Right lung (tissue), 5 donors: Measurements from ENCODE around the gene WDR72. TPM values are rescaled to one million over a fixed set of nuclear protein-coding genes. Genes with fewer than 3 reads are reported as not detected.
A peak's percentile ranks its signal among the peaks of the same experiment; 100 is the strongest.
"Not testable (repeated sequence)": the region's sequence is repeated elsewhere in the genome, so short reads cannot be mapped to it uniquely, and the experiment has no call there.

ENCODE experiments used
- DNase-seq, 2 donors: peaks; one replicate each; pipeline ENCODE4 v3.0.0-alpha.2; 2013
- polyA plus RNA-seq, 5 donors: library from polyadenylated mRNA; unstranded; fragments of 120-200 nt; gene quantifications; one replicate each; pipeline versions ENCODE4 v1.2.1 to v1.2.3, GENCODE V29; 2013; ENCODE audit warnings: inconsistent platforms in 1 of 5, low replicate concordance in 1 of 5; ENCODE audit not compliant: insufficient read length in 5 of 5, insufficient read depth in 1 of 5

The WDR72 gene
- polyA plus RNA-seq, 5 donors = 2.5 to 5.3 (median 3.6) TPM

DNA sequence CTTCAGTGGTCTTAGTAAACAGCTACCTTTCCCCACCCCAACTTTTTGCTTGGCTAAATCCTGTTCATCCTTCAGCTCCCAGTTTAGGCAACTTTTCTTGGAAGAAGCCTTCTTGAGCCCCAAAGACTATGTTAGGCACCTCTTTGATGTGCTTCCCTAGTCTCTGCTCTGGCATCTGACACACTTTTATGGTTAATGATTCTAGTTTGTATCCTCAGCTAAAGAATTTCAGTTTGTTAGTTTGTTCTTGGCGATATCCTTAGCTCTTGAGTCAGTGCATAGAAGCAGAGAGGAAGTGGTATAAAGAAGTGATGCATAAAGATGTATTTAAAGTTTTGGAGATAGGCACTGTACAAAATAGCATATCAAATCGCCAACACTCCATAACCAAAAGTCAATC lies 168.4 kb downstream of the WDR72 start:
- no peak for DNase-seq

DNA sequence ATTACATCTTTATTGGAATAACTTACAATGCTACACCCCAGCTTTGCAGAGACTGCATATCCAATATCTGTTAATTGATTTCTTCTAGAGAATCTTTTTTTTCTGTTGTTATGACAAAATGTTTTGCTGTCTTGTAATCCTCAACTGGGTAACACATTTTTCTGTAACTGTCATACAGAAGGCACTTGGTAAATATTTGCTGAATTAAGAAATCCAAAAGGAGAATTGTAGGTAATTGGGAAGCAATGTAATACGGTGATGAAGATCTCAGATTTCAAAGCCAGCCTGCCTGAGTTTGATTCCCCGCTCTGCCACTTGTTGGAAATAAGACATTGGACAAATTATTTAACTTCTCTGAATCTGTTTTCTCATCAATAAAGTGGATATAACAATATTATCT lies 169.1 kb downstream of the WDR72 start:
- no peak for DNase-seq

DNA sequence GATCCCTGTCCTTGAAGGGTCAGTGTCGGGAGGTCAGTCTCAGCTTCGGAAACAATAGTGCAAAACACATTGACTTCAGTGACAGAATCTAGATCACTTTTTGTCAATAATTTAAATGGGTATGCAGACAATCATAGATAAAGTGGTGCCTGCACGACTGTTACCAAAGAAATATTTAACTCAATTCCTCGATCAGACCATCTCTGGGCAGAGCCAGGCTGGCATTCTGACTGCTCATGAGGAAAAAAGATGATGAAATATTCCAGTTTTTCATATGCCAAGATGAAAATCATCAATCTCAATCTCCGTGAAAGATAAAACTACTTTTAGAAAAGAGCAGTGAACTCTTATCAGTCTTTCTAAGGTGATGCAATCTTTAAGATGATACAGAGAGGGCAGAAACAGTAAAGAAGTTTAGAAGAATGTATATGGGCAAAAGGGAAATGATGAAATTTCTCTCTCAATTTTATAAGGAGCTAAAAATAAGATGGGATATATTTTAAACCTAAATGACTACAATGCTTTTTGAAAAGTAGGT lies 169.9 kb downstream of the WDR72 start:
- DNase-seq = no peak

DNA sequence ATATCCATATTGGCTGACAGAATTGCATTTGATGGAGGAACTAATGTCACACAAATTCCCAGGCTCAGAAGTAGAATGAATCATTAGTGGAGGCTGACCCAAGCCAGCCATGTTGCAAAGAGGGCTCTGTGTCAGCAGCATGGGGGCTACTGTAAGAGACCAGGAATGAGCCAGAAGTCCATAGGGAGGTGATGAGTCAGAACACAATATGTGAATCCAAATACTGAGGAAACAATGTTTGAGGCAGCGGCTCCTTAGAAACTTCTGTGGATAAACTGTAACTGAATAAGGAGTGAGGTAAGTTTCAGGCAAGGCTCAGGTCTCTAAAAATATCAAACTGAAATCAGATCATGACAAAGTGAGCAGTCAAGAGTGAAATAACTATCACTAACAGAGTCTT lies 170.7 kb downstream of the WDR72 start:
- no peak for DNase-seq

DNA sequence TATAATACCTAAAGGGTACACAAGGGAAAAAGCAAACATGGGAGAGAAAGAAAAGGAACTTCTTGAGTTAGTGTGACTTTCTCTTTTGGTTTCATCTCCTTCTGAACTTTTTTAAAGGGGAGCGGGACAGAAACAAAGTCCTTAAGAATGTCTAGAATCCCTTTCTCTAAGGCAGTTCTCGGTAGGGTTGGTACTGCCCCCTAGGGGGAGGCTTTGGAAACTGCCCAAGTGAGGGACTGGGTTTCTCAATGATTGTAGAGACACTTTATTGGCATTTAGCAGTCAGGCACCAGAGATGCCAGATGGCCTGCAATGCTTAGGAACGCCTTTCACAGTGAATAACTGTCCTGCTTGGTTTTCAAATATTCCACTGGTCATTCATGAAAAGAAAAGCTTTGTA lies 172.7 kb downstream of the WDR72 start:
- DNase-seq = peak in 1 of 2 donors; percentile 1

DNA sequence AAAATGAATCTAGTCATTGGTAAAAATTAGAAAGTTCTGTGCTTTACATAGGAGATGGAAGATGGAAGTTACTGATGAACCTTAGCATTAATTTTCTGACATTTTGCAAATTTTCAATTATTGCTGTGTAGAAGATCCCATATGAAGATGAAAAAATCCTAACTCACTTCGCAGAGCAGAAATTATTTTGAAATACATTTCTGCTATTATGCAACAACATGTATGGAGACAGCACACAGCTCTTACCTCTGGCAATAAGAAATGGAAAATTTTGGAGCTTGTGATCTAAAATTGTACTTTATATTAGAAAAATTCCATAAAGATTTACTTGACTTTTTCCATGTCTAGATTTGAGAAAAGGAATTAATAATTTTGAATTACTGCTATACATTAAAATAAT lies 177.9 kb downstream of the WDR72 start:
- no peak for DNase-seq

DNA sequence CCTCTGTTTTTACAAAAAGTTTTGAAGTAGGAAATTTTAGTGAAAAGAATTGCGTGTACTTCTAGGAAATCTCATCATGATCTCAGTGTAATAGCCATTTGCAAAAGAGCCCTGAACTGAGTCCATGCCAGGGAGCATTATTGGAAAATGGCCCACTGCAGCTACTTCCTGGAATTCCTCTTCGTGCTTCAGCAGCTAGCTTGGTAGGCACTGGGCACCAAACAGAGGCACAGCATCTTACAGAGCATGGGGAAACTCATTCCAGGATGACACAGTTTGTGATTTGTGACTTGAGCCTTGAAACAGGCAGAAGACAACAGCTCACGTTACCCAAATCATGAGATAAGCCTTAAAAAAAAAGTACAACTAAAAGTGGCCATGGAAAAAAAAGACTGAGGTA lies 179.1 kb downstream of the WDR72 start:
- peak in 1 of 2 donors; percentile 3 for DNase-seq

DNA sequence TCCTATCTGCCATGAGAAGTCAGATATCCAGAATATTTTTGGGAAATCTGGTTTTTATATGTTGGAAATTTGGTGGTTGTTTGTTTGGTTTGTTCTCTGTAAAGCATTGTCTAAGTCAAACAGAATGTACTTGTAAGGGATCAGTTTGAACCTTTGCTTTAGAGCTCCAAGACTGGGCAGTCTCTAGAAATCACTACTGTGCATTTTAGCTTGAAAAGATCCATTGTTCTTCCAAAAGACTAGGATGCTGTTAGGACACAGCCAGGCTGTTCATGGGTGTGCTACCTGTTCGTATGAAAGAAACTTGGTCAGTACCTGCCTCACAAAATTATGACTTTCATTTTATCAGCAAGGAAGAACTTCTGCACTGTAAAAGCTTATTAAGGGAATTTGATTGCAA lies 182.6 kb downstream of the WDR72 start:
- no peak for DNase-seq

DNA sequence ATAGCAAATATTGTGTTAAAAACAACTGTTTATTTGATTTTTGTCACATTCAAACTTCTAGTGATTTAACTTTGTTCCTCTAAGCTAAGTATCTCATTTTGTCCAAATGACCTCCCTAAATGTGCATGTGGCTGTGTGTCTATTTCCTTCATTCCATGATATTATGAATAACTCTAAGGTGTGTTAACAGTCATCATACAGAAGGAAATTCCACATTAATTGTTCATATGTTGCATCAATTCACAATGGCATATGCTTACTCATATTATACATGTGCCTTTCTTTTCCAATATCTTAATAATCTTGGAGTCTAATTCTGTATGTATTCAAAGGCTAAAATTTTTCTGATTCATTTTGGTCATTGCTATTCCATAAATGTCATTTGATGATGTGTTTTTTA lies 186.4 kb downstream of the WDR72 start:
- DNase-seq = no peak

DNA sequence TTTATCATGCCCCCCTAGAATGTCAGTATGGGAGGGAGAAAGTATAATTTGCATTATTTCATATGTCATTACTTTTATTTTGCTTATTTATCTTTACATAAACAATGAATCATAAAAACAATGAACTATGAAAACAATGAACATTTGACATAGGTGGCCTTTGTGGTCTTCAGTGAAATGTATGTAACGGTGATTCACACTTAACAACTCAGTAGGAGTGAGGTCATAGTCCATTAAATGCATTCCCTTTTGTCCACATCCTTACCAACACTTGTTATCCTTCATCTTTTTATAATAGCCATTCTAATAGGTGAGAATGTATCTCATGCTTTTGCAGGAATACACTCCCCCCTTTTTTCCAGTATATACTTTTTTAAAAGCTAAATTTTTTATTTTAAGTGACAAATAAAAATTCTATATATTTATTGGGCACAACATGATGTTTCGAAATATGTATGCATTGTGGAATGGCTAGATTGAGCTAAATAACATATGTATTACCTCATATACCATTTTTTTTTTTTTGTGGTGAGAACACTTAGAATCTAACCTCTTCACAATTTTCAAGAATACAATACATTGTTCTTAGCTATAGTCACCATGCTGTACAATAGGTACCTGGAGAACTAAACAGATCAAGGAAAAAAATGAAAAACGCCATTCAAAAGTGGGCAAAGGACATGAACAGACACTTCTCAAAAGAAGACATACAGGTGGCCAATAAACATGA lies 189.5 kb downstream of the WDR72 start:
- no peak for DNase-seq

DNA sequence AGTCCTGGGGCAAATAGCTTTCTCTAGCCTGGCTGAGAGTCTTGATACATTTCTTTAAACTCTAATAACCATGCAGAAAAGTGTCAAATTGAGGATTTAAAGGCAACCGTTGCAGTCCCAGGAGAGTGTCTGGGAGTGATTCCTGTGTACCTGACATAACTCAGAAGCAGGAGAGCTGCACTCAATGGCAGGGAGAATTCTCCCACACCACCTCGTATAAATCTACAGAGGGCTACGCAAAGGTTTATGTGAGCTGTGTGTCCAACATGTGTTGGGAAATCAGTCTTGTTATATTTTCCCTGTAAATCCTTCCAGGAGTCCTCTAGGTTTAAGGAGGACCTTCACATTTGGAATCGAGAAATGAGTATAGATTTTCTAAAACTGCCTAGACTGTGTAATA lies 192.6 kb downstream of the WDR72 start:
- no peak for DNase-seq

DNA sequence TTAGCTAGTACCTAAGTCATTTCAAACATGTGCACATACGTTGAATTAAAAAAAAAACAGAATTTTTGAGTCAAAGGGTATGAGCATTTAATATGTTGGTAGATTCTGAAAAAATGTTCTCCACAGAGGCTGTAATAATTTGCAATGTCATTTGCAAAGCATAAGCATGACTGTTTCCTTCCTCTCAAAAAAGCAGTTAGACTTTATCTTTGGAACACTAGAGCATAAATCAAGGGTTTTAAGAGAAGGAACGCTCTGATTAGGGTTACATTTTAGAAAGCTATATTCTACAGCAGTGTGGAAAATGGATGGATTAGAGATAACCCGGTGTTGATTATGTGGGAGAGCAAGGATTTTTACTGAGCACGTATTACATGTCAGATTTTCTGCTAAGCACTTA lies 193.7 kb downstream of the WDR72 start:
- DNase-seq = no peak

DNA sequence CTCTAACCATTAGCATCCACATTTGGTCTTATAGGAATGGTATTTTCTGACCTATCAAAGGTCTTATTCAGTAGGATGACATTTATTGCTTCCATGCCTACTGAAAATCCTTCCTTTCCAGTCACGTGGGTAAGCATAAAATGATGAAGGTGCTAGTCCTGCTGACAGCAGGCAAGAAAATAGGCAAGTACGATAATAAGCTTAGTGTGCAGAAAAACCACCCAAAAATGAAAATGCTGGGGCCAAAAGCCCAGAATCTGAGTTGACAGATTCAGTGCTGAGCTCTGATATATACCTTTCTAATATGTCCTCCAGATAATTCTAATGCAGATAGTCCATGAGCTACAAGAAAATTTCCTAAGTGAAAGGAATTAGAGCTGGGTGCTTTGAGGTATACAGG lies 194.8 kb downstream of the WDR72 start:
- DNase-seq = no peak

DNA sequence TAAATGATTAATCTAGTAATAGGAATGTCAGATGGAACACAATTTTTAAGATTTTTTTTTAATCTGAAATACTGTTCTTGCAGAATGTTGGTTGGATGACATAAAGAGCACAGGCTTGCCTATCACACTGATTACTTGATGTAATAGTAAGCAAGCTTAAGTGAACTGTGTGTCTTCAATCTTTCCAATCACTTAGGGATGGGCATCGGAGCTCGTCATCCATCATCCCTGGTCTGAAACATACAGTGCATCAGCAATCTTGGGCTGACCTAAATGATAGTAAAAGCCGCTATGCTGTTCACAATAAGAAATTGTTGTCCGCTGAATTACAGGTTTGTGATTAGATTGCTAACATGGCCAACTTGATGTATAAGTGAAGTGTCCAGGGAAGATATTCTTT lies 195.8 kb downstream of the WDR72 start:
- DNase-seq = no peak

DNA sequence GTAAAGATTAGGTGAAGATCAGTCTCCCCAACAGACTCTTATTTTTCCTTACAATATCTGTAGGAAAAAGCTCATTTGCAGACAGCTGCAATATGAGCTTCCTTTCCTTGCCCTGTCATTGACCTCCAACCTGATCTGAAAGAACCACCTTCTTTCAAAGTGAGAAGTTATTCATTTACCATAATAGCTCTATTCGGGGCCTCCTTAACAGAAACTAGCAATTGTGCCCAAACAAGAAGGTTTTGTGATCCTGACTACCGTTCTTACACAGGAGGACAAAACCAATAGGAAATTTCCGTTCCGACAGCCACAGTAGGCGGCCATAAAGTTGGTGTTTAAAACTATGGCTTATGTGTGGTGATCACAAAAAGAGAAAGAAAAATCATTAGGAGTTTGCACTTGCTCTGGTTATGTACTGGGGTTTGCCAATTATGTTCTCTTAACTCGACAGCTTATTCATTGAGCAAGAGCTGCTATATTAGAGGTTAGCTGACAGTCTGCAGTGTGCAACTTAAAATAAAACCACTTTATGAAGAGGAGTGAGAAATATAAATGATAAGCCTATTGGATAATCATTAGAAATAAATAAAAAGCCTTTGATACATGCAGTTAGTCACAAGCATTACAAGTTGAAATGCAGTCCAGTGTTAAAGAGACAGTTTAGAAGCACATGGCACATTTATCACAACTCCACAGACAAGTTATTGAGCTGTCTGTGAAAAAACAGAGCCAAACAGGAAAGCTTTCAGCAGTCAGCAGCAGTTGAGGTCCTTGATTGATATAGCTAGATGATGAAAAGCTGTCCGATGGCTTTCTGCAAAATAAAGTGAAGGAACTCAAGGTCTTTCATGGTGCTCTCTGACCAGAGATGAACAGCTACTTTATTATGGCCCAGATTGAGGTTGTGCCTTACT lies 199.8 kb downstream of the WDR72 start:
- DNase-seq = peak; percentile 7 to 16

DNA sequence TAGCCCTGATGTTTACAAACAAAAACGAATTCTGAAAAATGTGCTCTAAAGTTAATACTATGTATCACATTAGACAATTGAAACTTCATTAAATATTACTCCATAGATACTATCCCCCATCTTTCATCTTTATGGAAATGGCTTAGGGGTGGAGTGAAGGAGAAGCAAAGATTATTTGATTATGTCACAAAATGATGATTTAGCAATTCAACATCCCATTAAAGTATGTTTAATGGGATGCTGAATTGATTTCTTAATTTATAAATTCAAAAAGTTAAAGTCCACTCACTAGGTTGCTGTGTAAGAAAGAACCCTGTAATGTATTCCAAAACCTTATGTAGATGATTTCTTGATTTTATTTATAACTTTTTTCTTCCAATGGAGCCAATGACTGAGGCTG lies 201.1 kb downstream of the WDR72 start:
- no peak for DNase-seq

DNA sequence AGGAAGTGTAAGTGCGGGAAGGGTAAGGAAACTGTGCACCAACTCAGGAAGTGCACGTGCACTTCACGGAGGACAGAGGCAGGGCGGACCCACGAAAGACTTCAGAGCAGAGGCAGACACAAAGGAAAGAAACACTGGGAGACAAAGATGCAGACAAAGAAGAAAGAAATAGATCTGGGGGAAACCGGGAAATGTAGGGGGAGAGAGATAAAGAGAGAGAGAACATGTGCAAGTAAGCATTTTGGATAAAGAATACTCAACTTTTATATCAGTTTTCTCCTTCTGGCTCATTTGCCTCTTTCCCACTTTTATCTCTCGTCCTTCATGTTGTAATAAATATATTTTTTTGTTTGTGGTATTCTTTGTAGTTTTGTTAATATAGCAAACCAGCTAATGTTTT lies 204.2 kb downstream of the WDR72 start:
- no peak for DNase-seq

DNA sequence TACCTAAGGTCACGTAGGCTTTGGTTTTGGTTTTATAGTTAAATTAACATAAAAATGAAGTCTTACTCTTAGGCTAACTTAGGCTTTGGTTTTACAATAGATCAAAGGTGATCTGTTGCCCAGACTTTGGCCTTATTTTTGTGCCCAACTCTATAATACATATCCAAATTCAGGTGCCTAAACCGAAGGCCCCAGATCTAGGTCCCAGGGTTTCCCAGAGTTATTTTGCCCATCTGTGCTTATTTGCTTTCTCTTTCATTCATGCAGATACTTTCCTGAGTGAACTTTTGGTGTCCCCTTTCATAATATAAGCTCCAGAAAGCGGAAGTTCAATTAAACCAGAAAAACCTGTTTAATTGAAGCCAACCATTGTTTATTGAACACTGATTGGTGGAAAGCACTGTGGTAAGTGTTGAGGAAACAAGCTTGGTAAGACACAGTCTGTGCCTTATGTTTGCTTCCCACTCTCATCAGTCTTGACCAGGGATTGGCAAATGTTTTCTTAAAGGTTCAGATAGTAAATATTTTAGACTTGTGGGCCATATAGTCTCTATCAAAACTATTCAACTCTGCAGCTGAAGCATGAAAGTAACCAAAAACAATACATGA lies 209.7 kb downstream of the WDR72 start:
- peak in 1 of 2 donors; percentile 6 for DNase-seq

DNA sequence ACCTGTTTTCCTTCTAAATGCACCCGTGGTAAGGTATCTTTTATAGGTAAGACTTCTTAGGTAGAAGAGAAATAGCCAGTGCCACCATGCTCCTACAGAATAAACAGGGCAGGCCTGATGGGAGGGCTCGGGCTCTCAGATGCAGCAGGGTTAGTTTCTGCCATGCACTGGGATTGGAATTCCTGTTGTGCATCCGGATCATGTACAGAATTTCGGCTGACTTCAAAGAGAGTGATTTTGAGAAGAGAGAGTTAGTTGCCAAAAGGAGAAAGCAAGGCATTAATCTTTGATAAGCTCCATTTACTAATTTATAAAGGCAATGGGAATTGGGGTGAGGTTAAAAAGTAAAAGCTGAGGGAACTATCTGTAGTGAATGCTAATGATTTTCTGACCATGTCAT lies 211.2 kb downstream of the WDR72 start:
- no peak for DNase-seq

DNA sequence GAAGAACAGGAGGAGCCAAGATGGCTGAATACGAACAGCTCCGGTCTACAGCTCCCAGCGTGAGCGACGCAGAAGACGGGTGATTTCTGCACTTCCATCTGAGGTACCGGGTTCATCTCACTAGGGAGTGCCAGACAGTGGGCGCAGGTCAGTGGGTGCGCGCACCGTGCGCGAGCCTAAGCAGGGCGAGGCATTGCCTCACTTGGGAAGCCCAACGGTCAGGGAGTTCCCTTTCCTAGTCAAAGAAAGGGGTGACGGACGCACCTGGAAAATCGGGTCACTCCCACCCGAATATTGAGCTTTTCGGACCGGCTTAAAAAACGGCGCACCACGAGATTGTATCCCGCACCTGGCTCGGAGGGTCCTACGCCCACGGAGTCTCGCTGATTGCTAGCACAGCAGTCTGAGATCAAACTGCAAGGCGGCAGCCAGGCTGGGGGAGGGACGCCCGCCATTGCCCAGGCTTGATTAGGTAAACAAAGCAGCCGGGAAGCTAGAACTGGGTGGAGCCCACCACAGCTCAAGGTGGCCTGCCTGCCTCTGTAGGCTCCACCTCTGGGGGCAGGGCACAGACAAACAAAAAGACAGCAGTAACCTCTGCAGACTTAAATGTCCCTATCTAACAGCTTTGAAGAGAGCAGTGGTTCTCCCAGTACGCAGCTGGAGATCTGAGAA lies 218.7 kb downstream of the WDR72 start:
- DNase-seq = not testable (repeated sequence)

DNA sequence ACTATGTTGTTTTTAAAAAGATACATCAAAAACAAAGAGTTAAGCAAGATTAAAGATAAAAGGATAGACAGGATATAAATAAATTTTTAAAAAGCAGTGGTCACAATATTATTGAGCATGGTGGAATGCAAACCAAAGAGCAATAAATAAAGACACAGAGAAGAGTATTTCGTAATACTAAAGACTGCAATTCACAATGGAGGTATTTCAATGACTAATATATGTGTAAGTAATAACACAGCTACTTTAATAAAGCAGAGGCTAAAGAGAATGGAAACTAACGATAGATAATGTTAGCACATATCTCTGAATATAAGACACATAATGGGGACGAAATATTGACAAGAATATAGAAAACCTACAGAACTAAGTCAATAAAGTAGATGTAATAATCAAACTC lies 219.6 kb downstream of the WDR72 start:
- DNase-seq = no peak
